Stimulated activated CD4-positive, alpha-beta T cell treated with anti-CD3 and anti-CD28 coated beads, Interleukin-1b, Interleukin-23, amount 100 ng/mL, for 48 hours (primary cell): ENCODE results near the gene ZC3H4.
"Not testable (repeated sequence)": the region's sequence is repeated elsewhere in the genome, so short reads cannot be mapped to it uniquely, and the experiment has no call there.

Experiments used
- DNase-seq: peaks from one replicate; pipeline ENCODE4 v3.0.0-alpha.2; 2020

Gene ZC3H4

DNA sequence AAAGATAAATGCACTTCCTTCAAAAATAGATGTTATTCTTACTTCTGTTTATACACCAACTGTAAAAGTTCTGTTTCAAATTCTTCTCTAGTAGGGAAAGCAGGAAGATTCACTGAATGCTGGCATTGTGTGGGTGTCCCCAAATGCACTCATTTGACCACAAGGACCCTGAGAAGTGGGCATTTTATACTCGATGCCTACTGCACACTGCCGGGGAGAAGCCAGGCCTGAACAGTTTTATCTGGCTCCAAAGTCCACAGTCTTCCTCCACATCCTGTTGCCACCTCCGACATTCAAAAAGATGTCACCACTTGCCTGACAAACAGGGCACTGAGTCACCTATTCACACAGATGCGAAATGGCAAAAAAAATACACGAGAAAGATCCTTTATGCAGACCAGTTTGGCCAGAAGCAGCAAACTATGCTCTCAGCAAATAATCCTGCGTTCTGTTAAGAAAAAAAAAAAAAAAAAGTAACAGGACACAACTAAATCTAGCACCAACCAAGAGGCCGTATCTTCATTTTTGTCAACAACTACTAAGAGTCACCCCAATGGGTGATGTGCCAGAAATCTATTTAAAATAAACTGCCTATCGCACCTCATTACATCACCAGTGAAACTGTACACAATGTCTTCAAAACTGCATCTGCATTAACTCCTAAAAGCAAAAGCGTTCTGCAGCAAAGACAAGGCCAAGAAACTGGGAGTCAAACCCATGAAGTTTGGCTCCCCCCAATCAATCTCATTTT, 6.2 kb downstream of the ZC3H4 start:
- peak; percentile 38 for DNase-seq

GRCh38 chr19:47106821-47107201, 6.8 kb downstream of the ZC3H4 start:
- no peak for DNase-seq

DNA sequence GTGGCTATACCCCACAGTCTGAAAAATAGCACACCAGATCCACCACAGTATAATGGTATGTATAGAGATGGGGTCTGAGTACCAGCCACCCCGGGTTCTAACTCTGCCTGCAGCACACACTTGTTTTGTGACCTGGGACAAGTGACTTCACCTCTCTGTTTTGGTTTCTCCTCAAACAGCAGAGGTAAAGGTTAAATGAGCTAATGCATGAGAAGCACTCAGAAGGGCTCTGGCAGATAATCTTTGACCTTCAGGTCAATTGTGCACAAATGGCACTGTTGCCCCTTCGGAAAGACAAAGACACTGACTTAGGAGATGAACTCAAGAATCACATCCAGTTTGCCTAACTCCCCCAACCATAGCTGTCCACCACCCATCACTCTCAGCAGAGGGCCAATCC, 7.7 kb downstream of the ZC3H4 start:
- DNase-seq, result no peak

- no peak for DNase-seq
Measured at GRCh38 chr19:47104680-47105079, 8.9 kb downstream of the ZC3H4 start.

DNA sequence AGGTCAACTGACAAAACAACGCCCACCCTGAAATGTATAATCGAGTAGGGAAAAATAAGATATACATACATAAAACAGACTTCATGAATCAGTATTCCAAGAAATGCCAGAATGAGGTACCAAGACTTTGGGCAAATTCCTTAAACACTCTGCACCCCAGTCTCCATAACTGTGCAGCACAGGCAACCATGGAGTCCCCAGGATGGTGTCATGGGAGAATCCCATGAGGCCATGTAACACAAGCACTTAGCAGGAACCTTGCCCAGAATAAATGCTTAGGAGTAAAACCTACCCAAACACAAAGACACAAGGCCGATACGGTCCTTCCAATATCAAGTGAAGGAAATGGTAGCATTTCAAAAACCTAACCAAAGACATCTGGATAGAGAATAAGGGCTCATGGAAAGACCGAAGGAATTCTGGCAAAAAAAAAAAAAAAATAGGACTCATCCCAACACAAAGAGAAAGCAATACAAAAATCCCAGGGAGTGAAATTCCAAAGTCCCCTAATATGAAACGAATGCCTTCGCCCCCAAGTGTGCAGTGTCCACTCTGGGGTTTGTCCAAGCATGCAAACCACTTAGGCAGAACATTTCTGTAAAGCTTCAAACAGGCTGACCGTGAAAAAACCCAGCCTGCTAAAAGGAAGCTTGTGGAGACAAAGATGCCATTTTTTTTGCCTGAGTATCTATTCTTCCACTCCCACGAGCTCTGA, 11.1 kb downstream of the ZC3H4 start:
- DNase-seq, result no peak

DNA sequence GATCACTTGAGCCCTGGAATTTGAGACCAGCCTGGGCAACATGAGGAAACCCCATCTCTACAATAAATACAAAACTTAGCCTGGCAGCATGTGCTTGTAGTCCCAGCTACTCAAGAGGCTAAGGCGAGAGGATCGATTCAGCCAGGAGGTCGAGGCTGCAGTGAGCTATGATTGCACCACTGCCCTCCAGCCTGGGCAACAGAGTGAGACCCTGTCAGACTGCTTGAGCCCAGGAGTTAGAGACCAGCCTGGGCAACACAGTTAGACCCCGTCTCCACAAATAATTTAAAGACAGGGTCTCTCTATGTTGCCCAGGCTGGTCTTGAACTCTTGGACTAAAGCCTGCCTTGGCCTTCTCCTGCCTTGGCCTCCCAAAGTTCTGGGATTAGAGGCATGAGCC, 12.5 kb downstream of the ZC3H4 start:
- DNase-seq, result not testable (repeated sequence)

GRCh38 chr19:47100290-47100689, 13.3 kb downstream of the ZC3H4 start:
- peak; percentile 29 for DNase-seq

GRCh38 chr19:47099576-47100050, 14.0 kb downstream of the ZC3H4 start:
- DNase-seq, result no peak

DNA sequence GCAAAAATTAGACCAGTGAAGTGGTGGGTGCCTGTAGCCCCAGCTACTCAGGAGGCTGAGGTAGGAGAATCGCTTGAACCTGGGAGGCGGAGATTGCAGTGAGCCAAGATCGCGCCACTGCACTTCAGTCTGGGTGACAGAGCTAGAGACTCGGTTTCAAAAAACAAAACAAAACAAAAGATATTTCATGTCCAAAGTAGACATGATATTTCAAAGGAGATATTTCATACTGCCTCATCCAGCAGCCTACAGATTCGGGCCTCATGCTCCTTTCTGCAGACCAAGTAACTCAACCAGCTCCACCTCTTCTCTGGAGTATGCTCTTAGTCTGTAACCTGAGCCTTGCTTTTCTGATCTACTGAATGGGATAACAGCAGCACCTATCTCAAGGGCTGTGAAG, 15.0 kb downstream of the ZC3H4 start:
- DNase-seq, result no peak

- no peak for DNase-seq
Measured at GRCh38 chr19:47097396-47098201, 16.0 kb downstream of the ZC3H4 start.

DNA sequence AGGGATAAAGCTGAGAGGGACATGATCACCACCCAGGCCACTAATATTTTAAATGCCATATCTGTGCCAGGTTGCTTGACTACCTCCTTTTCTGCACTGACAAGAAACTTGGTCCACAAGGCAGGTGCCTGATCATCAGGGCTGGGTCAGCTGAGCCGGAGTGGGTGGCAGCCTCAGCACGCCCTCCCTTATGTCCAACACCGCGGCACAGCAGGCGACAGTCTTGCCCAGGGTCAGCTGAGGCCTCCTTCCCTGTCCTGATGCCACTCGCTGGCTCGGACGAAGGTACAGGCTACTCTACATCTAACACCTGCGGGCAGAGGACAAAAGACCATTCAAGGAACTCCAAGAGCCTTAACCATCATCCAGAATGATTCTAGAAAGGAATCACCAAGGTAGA, 16.9 kb downstream of the ZC3H4 start:
- DNase-seq, result no peak

DNA sequence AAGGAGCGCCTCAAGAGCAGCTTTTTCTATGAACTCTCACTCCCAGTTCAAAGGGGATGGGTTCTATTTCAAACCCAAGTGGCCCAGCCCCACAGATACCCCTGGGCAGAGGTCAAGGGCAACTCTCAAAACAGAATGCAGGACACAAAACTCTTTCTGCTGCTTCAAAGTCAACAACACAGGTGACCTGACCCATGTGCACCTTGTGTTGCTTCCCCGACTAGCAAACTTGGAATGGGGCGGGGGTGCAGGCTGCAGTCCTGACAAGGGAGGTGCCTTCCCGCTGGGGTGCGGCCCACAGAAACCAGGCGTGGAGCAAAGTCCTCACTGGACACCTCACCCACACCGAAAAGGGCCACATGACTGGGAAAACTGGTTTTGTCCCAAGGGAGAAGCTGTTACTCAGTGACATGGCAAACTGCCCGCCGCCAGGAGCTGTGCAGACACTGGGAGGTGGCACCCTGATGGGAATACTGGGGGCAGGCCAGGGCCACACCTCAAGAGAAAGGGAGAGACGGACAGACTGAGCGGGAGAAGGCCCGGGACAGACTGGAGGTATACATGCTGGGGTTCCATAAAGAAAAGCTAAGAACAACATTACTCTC, 17.4 kb downstream of the ZC3H4 start:
- DNase-seq, result no peak

- no peak for DNase-seq
Measured at GRCh38 chr19:47095476-47096099, 18.0 kb downstream of the ZC3H4 start.

DNA sequence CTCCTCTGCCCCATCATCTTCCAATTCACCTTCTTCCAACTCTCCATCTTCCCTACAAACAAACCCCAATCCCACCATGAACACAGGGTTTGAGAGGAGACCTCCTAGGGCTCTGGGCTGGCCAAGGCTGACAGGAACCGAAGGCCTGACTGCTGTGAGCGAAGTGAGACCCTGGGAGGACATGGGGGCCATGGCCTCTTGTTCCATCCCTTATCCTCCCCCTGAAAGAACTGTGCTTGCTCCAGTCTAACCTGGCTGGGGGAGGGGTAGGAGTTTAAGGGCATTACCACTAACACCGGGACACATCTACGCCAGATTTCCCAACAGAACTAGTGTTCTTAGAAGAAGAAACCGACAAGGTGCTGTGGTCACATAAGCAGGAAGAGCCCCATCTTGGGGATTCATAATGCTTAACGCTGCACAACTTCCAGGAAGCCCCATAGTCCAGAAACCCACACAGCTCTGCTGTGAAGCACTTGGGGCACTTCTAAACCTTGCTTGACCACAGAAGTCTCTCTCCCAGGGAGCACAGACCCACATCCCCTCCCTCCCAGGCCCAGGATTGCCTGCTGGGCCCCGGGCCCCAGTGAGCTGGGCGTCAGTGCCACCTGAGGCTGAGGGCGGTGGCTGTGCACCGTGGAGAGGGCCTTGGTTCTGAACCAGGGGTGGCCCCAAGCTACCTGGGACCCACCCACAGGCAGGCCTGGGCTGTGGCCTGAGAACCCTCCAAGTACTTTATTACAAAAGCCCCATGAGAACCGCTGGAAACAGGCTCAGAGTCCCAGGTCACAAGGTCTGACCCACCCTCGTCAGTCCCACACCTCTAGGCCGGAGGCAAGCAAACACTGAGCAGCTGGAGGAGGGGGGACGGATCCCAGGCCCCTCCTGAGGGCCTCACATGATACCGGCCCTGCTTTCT, 18.8 kb downstream of the ZC3H4 start:
- peak; percentile 63 for DNase-seq

DNA sequence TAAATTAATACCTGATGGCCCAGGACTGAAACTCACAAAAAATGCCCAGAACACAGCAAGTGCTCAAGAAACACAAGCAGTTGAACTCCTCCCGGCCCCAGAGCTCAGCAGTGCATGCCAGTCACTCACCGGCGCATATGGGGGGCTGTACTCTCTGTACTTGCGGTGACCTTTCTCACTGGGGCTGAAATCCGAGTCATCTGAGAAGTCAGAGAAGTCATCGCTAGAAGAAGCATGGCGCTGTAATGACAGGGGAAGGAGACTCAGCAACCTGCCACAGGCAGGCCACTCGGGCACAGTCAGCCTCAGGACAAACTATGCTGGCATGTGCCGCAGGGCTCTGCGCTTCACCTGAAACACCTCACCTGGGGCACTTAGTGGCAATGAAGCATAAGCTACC, 19.7 kb downstream of the ZC3H4 start:
- peak; percentile 61 for DNase-seq

DNA sequence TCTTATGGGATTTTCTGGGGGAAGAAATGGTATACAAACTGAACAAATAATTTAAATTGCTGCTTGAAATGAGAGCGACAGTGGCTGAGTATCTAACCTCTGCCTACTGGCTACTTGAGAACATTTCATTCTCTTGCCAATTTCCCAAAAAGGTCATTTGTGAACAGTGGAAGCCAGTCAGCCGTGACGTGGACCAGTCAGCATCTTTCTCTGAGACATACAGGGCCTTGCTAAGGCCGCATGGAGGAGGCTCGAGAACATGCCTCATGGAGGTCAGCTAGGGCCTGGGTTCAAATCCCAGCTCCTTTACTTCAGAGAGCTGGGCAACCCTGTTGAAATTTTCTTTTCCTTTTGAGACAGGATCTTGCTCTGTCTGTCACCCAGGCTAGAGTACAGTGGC, 20.3 kb downstream of the ZC3H4 start:
- DNase-seq, result no peak

- no peak for DNase-seq
Measured at GRCh38 chr19:47089767-47090350, 23.7 kb downstream of the ZC3H4 start.

DNA sequence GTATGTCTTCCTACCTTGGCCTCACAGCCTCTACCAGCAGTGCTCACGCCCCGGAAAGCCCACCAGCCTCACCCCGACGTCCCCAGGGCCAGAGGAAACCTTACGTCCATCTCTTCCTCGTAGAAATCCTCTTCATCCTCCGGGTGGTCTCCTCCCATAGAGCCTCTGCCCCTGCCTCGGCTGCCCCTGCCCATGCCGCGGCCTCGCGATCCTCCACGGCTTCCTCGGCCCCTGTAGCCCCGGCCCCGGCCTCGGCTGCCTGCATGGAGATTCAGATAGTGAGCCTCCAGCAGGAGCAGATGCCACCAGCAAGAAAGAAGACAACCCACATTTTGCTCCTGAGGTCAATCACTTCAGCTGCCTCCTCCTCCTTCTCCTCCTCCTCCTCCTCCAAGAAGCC, 27.3 kb downstream of the ZC3H4 start:
- no peak for DNase-seq

- no peak for DNase-seq
Measured at GRCh38 chr19:47084879-47085439, 28.6 kb downstream of the ZC3H4 start.

DNA sequence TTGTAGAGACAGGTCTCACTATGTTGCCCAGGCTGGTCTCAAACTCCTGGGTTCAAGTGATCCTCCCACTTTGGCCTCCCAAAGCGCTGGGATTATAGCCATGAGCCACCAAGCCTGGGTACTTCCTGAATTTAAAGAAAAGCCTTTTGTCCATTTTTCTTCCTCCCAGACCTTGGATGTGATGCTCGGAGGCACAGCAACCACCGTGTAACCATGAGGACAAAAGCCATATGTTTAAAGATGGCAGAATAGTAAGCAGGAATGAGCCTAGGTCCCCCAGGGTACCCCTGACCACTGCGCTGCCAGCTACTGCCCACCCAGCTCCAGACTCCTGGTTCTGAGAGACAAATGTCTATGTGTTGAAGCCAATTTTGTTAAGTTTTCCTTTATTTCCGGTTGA, 31.1 kb downstream of the ZC3H4 start:
- no peak for DNase-seq

- DNase-seq, result no peak
Measured at GRCh38 chr19:47081095-47081494, 32.5 kb downstream of the ZC3H4 start.
